GM23248 (cell line): Measurements from ENCODE around the gene TFB2M.

Source experiments
- EZH2 ChIP-seq: fragments of 200-600 bp; sonication (generic); IDR thresholded peaks from 2 replicates; pipeline ENCODE4 v1.6.1; 2018; ENCODE audit warnings: antibody characterized with exemption, mild to moderate bottlenecking; ENCODE audit not compliant: insufficient read depth, poor library complexity, severe bottlenecking
- EZH2phosphoT487 ChIP-seq: fragments of 200-600 bp; sonication (generic); IDR thresholded peaks from 2 replicates; pipeline ENCODE4 v1.6.1; 2018; ENCODE audit warnings: antibody characterized with exemption, moderate library complexity, mild to moderate bottlenecking, low read depth; ENCODE audit not compliant: insufficient read depth

- TF ChIP-seq EZH2phosphoT487 (no peak), EZH2 (no peak)
Observed at GRCh38 chr1:246537441-246537840, 28.6 kb downstream of the TFB2M start.
